ENCODE results near the gene AKAP3. TPM values are rescaled to one million over a fixed set of nuclear protein-coding genes. Genes with fewer than 3 reads are reported as not detected.
A peak's percentile ranks its signal among the peaks of the same experiment; 100 is the strongest.

Gene AKAP3
- total and polyA plus RNA-seq, 2 of the 8 experiments (the other 6 are each of a cell fraction or from before 2014, with no cell fraction given), result 0.54 to 1.0 TPM

DNA sequence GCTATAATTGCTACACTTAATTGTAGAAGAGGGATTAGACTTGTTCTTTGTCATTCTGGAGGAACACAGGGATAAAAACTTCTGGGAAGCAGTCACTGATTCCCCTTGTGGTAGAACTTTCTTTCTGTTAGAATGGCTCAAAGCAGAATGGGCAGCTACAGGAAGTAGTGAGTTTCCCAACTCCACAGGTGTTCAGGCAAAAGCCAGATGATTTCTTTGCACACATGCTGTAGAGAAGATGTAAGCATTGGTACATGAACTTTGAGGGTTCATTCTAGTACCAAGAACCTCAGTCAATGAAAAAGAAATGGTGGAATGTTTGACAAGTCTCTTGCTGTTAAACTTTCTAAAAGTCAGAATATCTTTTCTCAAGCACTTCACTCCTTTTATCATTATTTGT, 4.4 kb upstream of the AKAP3 start:
- H2AFZ ChIP-seq (ENCODE audit: low read length), result no peak overlapping the region
- 0 out of 2 replicates have a peak, but pooled peaks cover 1% of the 10 kb centered on the region for H3K23me2 ChIP-seq (ENCODE audit: low read depth, low read length)
- no peak overlapping the region for H3K4ac ChIP-seq (replicated peaks; ENCODE audit: insufficient read length, low read depth, low read length)
- H3K36me3 ChIP-seq (ENCODE audit: control insufficient read depth in 2 of 4, insufficient read depth in 4 of 4, low read length in 3 of 4), result peaks cover 10 to 35% (median 23%) of the 10 kb centered on the region in 4 experiments
- no peak overlapping the region for H4K5ac ChIP-seq (ENCODE audit: insufficient read length, low read depth, low read length)
- H3K4me1 ChIP-seq (replicated peaks in 1 of 4; ENCODE audit: control insufficient read depth in 3 of 4, insufficient read depth in 4 of 4, low read length in 3 of 4), result peaks cover 0 to 3% (median 1%) of the 10 kb centered on the region in 4 experiments; a peak in 1 of 7 replicates
- no peak overlapping the region for H3K27ac ChIP-seq (ENCODE audit: low read depth, low read length)
- peaks cover 1 to 5% of the 10 kb centered on the region in 2 experiments for H4K20me1 ChIP-seq (replicated peaks in 1 of 2; ENCODE audit: control insufficient read depth in 1 of 2, insufficient read depth in 2 of 2, low read length in 2 of 2)
- TF ChIP-seq, protein P1, sequence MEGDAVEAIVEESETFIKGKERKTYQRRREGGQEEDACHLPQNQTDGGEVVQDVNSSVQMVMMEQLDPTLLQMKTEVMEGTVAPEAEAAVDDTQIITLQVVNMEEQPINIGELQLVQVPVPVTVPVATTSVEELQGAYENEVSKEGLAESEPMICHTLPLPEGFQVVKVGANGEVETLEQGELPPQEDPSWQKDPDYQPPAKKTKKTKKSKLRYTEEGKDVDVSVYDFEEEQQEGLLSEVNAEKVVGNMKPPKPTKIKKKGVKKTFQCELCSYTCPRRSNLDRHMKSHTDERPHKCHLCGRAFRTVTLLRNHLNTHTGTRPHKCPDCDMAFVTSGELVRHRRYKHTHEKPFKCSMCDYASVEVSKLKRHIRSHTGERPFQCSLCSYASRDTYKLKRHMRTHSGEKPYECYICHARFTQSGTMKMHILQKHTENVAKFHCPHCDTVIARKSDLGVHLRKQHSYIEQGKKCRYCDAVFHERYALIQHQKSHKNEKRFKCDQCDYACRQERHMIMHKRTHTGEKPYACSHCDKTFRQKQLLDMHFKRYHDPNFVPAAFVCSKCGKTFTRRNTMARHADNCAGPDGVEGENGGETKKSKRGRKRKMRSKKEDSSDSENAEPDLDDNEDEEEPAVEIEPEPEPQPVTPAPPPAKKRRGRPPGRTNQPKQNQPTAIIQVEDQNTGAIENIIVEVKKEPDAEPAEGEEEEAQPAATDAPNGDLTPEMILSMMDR (IDR thresholded peaks at IDR 0.05; ENCODE audit: control extremely low read depth in 1 of 3, insufficient read depth in 1 of 3, low read depth in 1 of 3, low read length in 3 of 3), result peak in 1 of 3 experiments; percentile 16; a peak in 1 of 4 replicates
- TF ChIP-seq YY1 (IDR thresholded peaks at IDR 0.05; ENCODE audit: low read depth, low read length), result no peak
- peak in 1 of 2 experiments; percentile 32; a peak in 2 of 4 replicates for TF ChIP-seq RAD21 (IDR thresholded peaks at IDR 0.05 in 1 of 2, conservative IDR thresholded peaks at IDR 0.05 in 1 of 2; ENCODE audit: low read depth in 2 of 2, low read length in 2 of 2)
- H3K56ac ChIP-seq (replicated peaks; ENCODE audit: insufficient read length, low read depth, low read length), result no peak overlapping the region
- H3K9ac ChIP-seq (replicated peaks in 1 of 4; ENCODE audit: extremely low read depth in 1 of 4, low read depth in 3 of 4, low read length in 3 of 4), result no peak overlapping the region
- H2BK15ac ChIP-seq (ENCODE audit: low read length), result no peak overlapping the region
- H3K79me1 ChIP-seq (ENCODE audit: low read depth, low read length), result no peaks in the 10 kb centered on the region; the same call in 1 of the 2 replicates
- H2BK20ac ChIP-seq (ENCODE audit: low read length), result no peak overlapping the region
- H3K23ac ChIP-seq (ENCODE audit: insufficient read length), result no peak overlapping the region
- no peak overlapping the region for H3K4me2 ChIP-seq (ENCODE audit: insufficient read depth in 1 of 2, low read depth in 2 of 2, low read length in 2 of 2)
- no peak overlapping the region for H4K91ac ChIP-seq (replicated peaks; ENCODE audit: insufficient read length, low read length)
- H3K18ac ChIP-seq (ENCODE audit: extremely low read depth, low read length), result no peak overlapping the region
- H3K14ac ChIP-seq (ENCODE audit: insufficient read length), result no peak overlapping the region
- no peak overlapping the region for H4K8ac ChIP-seq (ENCODE audit: extremely low read depth, insufficient read depth, low read length)
- ChIA-PET POLR2A (ENCODE audit: partially characterized antibody) (interaction anchor here (0.7 to 1.0 kb wide), 2 partner anchors 22 to 42 kb away, joined by 4 read pairs; no protein-coding TSS in a partner anchor), CTCF (ENCODE audit: partially characterized antibody) (interaction anchor here (0.6 to 1.3 kb wide), 3 partner anchors 50 to 246 kb away, joined by 3 to 6 read pairs (median 4); no protein-coding TSS in a partner anchor)
- H2BK120ac ChIP-seq (replicated peaks; ENCODE audit: low read depth, low read length), result no peak overlapping the region
- H3K27me3 ChIP-seq (replicated peaks in 1 of 4; ENCODE audit: control insufficient read depth in 3 of 4, extremely low read depth in 1 of 4, insufficient read depth in 3 of 4, low read length in 3 of 4), result no peaks in the 10 kb centered on the region
- no peak for FAIRE-seq
- no peaks in the 10 kb centered on the region for H3K9me3 ChIP-seq (ENCODE audit: insufficient read depth in 2 of 2, low read depth in 1 of 2, low read length in 1 of 2)
- peaks cover 0 to 43% of the 10 kb centered on the region in 2 experiments; a peak in 3 of 4 replicates for H3K79me2 ChIP-seq (ENCODE audit: control insufficient read depth in 1 of 2, insufficient read depth in 2 of 2, low read length in 2 of 2)
- no peak overlapping the region for H2BK12ac ChIP-seq (ENCODE audit: low read depth, low read length)
- H2BK5ac ChIP-seq (ENCODE audit: low read depth, low read length), result no peak overlapping the region
- no peak overlapping the region for H3K4me3 ChIP-seq (ENCODE audit: extremely low read depth in 1 of 4, insufficient read depth in 2 of 4, low read depth in 3 of 4, low read length in 4 of 4)
- H2AK5ac ChIP-seq (ENCODE audit: low read depth, low read length), result no peak overlapping the region
- no peak for DNase-seq (ENCODE audit: low read depth in 1 of 2, low spot score in 2 of 2)
